Measurements from ENCODE around the gene ESPN. TPM values are rescaled to one million over a fixed set of nuclear protein-coding genes. Genes with fewer than 3 reads are reported as not detected.

The ESPN gene
- total and polyA plus RNA-seq, 10 of the 15 experiments (the other 5 are each of a cell fraction or from before 2014, with no cell fraction given): 0.18 to 0.71 (median 0.59) TPM; not detected in 7

DNA sequence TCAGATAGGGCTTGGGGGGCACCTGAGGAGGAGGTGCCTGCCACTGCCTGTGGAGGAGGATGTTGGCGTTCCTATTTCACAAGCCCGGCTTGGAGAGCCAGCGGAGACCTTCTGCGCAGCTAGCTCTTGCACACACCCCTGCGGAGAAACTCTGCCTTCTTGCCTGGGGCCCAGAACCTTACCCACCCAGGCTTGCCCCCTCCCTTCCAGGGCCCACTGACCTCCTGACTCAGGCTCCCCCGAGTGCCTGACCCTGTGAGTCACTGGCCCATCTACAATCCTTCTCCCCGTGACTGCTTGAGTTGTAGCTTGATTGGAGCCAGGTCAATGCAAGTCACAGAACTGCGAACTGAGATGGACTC, 8.3 kb upstream of the ESPN start:
- no peak overlapping the region for H3K4me2 ChIP-seq (ENCODE audit: control insufficient read depth, insufficient read depth)
- ChIA-PET CTCF (interaction anchor here (1.1 to 11.8 kb wide), 2 partner anchors 23 to 170 kb away, joined by 4 to 86 read pairs; no protein-coding TSS in a partner anchor), RAD21 (ENCODE audit: unreplicated experiment) (no interaction called here), POLR2A (no interaction called here), SMC1A (ENCODE audit: uncharacterized antibody, unreplicated experiment) (no interaction called here)
- H2AFZ ChIP-seq (ENCODE audit: control insufficient read depth, low read depth, low read length): no peak overlapping the region
- ATAC-seq (no peak), FAIRE-seq (no peak), DNase-seq (ENCODE audit: low read depth, low spot score) (no peak)
- H3K9me3 ChIP-seq (replicated peaks; ENCODE audit: control insufficient read depth, insufficient read depth, low read length): no peaks in the 10 kb centered on the region
- no peaks in the 10 kb centered on the region for H3K79me2 ChIP-seq (ENCODE audit: control insufficient read depth, insufficient read depth, low read length)
- no peaks in the 10 kb centered on the region; the same call in 1 of the 2 replicates for H4K20me1 ChIP-seq (ENCODE audit: control insufficient read depth, insufficient read depth)
- 78% methylated on average over 8 of the region's 8 CpGs for WGBS (ENCODE audit: insufficient coverage, insufficient replicate concordance, low lambda C conversion rate, missing lambda C conversion rate)
- peaks cover 16% of the 10 kb centered on the region for H3K4me1 ChIP-seq (ENCODE audit: control insufficient read depth, insufficient read depth, low read length)
- H3K27ac ChIP-seq (ENCODE audit: control insufficient read depth, insufficient read depth): no peak overlapping the region
- in situ Hi-C loops (cut with MboI): no loop called here
- H3K9ac ChIP-seq (ENCODE audit: control insufficient read depth, insufficient read depth, low read length): no peak overlapping the region
- TF ChIP-seq RAD51 (IDR thresholded peaks at IDR 0.05) (no peak), MYC (IDR thresholded peaks at IDR 0.05; ENCODE audit: insufficient read depth, insufficient read length, insufficient replicate concordance, low read length, severe bottlenecking) (no peak), ZSCAN29 (IDR thresholded peaks at IDR 0.05) (no peak), PAX8 (IDR thresholded peaks at IDR 0.05) (no peak), PKNOX1 (IDR thresholded peaks at IDR 0.05) (no peak), CEBPZ (IDR thresholded peaks at IDR 0.05; ENCODE audit: low read depth, low read length) (no peak), NFYA (IDR thresholded peaks at IDR 0.05; ENCODE audit: borderline replicate concordance, low read depth, low read length) (no peak), ZNF622 (IDR thresholded peaks at IDR 0.05) (no peak), JUND (IDR thresholded peaks at IDR 0.05; ENCODE audit: low read depth, low read length) (no peak), KLF5 (IDR thresholded peaks at IDR 0.05; ENCODE audit: partially characterized antibody) (no peak), EP300 (IDR thresholded peaks at IDR 0.05; ENCODE audit: borderline replicate concordance in 1 of 2, control insufficient read depth in 1 of 2, low read depth in 2 of 2, low read length in 2 of 2) (no peak), CHD2 (IDR thresholded peaks at IDR 0.05; ENCODE audit: borderline replicate concordance, low read depth, low read length) (no peak), IRF3 (IDR thresholded peaks at IDR 0.05) (no peak), SMAD1 (IDR thresholded peaks at IDR 0.05; ENCODE audit: low read depth, partially characterized antibody) (no peak), NR2C1 (IDR thresholded peaks at IDR 0.05) (no peak), TCF3 (IDR thresholded peaks at IDR 0.05; ENCODE audit: borderline replicate concordance, insufficient read depth, low read depth, low read length) (no peak), WRNIP1 (IDR thresholded peaks at IDR 0.05; ENCODE audit: borderline replicate concordance, low read depth, low read length) (no peak)
- TF ChIP-seq, protein P1, sequence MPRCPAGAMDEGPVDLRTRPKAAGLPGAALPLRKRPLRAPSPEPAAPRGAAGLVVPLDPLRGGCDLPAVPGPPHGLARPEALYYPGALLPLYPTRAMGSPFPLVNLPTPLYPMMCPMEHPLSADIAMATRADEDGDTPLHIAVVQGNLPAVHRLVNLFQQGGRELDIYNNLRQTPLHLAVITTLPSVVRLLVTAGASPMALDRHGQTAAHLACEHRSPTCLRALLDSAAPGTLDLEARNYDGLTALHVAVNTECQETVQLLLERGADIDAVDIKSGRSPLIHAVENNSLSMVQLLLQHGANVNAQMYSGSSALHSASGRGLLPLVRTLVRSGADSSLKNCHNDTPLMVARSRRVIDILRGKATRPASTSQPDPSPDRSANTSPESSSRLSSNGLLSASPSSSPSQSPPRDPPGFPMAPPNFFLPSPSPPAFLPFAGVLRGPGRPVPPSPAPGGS (IDR thresholded peaks at IDR 0.05; ENCODE audit: borderline replicate concordance, insufficient read depth, low read depth, low read length, poor library complexity, severe bottlenecking): no peak
- H3K36me3 ChIP-seq (ENCODE audit: control insufficient read depth in 2 of 2, insufficient read depth in 2 of 2, low read length in 1 of 2): no peaks in the 10 kb centered on the region
- no TSS peak for BruUV-seq (replicated peaks)
- intact Hi-C loops (cut with micrococcal nuclease; ENCODE audit: unreplicated experiment): no loop called here
- H3K4me3 ChIP-seq: no peak overlapping the region
- H3K27me3 ChIP-seq (replicated peaks in 1 of 2; ENCODE audit: control insufficient read depth in 2 of 2, insufficient read depth in 2 of 2, low read length in 1 of 2): peaks cover 4 to 15% of the 10 kb centered on the region in 2 experiments; a peak in 3 of 4 replicates

Measured in GM12878 (cell line).